Renal pelvis (tissue), 4 donors: ENCODE data around the gene SPATC1L. TPM values are rescaled to one million over a fixed set of nuclear protein-coding genes. Genes with fewer than 3 reads are reported as not detected.

ENCODE experiments used
- DNase-seq: peaks from one replicate; pipeline ENCODE4 v3.0.0-alpha.2; 2013
- polyA plus RNA-seq, 3 donors: library from polyadenylated mRNA; unstranded; fragments of 120-200 nt; gene quantifications; one replicate each; pipeline ENCODE4 v1.2.1, GENCODE V29; 2013; ENCODE audit not compliant: insufficient read length in 3 of 3

The SPATC1L gene
- polyA plus RNA-seq, 3 donors: 12.3 to 18.0 (median 18.0) TPM

DNA sequence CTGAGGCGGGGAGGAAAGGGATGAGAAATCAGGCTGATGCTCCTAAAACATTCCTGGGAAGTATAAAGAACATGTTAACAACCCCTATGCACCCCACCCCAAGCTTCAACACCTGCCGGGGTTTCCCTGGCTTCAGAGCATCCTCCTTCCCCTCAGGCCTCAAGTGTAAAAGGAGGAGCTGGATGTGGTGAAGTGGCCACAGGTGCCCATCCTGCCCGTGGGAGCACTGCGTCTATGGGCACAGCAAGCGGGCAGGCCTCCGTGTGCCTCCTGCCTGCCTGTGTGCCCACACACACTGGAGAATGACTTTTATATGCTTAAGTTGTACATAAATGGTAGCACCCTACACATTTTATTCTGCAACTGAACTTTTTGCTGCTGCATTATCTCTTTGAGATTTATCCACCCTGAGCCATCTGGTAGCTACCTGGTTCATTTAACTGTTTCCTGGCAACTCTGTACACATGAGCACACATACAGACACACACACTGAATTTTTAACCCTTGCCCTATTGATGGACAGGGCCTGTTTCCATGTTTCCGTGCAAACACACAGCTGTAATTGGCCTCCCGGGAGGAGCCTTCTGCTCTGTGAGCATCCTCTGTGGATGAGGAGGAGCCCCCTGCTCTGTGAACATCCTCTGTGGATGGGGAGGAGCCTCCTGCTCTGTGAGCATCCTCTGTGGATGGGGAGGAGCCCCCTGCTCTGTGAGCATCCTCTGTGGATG is 15.4 kb downstream of the SPATC1L start:
- DNase-seq: no peak

DNA sequence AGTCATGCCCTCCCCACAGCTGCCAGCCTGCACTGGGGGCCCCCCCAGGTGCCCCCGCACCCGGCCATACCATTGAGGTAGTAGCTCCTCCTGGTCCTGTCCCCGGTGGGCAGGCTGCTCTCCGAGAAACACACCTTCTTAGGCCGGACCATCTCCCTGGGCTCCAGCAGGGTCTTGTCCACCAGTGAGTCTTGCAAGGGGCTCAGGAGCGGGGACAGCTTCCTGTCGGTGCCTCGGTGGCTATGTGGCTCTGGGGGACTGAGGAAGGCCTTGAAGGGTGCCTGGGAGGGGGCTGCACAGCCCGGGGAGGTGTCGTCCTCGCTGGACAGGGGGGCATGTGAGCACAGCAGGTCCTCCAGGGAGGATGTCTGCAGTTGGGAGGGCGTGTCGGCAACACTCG is 16.0 kb downstream of the SPATC1L start:
- no peak for DNase-seq

DNA sequence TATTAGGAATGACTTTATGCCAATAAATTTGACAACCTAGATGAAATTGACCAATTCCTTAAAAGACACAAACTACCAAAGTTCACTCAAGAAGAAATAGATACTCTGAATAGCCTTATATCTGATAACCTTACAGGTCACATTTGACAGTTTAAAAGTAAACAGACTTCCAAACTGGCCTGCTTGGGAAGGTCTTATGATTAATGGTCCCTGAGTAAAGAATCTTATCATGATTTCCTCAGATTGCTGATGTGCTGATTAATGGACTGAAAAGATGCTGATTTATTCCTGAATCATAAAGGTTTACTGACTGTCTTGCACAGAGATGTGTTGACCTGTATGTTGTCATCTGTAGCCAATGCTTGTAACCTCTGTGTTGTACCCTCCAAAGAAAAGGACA is 19.2 kb downstream of the SPATC1L start:
- no peak for DNase-seq

DNA sequence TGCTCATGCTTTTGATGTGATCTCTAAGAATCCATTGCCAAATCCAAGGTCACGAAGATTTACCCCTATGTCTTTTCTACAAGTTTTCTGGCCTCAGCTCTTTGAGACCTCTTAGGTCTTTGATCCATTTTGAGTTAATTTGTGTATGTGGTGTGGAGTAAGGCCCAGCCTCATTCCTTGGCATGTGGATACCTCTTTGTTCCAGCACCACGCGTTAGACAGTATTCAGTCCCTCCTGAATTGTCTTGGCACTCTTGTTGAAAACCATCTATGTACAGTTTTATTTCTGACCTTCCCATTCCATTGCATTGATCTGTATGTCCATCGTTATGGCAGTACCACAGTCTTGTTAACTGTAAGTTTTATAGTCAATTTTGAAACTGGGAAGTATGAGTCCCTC is 20.9 kb downstream of the SPATC1L start:
- DNase-seq: no peak

- no peak for DNase-seq
These were observed 22.3 kb downstream of the SPATC1L start for GRCh38 chr21:46161633-46162592.

DNA sequence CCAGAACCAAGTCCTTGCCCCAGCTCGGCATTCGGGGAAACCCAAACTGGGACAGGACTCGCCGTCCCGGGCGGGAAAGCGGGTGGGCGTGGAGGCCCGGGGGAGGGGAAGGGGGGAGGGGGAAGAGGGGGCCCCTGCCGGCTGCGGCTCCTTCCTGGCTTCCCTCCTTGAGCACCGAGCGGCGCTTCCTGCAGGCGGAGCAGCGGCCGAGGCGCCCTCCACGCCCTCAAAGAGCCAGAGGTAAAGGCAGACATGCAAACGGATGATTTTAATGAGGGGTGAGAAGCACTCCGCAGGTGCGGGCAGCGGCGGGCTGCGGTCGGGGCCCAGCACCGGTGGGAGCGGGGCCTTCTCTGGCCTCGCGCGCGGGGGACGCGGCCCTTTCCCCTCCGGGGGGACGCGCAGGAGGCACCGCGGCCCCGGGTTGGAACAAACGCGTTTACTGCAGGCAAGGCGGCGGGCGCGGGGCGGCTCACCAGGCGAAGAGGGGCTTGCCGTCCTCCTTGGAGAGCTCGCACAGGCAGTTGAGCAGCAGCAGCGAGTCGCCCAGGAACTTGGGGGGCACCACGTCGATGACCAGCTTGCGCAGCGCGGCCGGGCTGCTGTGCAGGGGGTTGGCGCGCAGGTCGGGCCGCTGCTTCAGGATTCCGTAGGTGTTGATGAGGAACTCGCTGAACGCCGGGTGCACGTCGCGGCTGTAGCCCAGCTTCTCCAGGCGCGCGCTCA is 23.2 kb downstream of the SPATC1L start:
- DNase-seq: no peak

GRCh38 chr21:46160657-46160906 is 23.7 kb downstream of the SPATC1L start:
- DNase-seq: no peak

DNA sequence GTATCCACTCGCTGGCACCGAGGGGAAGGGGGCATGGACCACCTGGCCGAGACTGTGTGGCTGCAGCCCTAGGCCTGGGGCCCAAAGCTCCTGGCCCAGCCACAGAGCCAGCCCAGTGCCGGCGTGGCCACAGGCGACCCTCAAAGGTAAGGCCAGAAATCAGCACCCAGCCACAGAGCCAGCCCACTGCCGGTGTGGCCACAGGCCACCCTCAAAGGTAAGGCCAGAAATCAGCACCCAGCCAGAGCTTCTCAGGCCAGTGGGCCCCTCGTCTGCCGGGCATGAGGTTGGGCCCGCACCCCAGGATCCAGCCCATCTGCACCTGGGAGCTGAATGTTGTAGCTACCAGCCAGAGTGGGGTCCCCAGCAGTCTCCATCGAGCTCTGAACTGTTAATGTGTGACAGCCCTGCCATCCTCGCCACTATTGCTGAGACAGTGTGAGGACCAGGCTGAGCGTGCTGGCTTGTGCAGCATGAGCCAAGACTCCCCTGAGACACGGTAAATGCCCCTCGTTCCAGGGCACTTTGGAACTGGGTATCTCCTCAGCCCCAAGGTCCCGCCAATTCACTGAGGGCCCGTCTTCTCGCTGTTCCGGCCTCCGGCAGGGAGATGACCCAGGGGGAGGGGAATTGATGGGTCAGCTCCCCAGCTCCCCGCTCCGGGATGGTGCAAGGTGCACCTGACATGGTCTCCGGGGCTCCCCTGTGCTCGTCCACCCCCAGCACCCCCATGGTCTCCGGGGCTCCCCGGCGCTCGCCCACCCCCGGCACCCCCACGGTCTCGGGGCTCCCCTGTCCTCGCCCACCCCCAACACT is 24.2 kb downstream of the SPATC1L start:
- DNase-seq: no peak

DNA sequence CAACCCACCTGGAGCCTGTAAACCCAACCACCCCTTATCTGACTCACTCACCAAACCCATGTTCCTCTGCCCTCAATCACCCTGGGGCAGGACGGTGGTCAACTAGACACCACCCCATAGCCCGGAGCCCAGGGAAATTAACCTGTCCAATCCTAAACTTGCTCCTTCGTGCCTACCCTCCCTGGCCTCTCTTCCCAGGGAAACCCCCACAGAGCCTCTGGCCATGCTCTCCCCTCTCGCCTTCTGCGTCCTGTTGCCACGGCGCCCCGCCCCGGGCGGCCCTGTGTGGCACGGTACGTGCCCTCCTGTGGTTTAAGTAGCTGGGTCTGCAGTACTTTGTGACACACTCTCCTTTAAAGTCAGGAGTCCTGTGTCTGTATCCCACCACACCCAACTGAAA is 24.9 kb downstream of the SPATC1L start:
- no peak for DNase-seq

DNA sequence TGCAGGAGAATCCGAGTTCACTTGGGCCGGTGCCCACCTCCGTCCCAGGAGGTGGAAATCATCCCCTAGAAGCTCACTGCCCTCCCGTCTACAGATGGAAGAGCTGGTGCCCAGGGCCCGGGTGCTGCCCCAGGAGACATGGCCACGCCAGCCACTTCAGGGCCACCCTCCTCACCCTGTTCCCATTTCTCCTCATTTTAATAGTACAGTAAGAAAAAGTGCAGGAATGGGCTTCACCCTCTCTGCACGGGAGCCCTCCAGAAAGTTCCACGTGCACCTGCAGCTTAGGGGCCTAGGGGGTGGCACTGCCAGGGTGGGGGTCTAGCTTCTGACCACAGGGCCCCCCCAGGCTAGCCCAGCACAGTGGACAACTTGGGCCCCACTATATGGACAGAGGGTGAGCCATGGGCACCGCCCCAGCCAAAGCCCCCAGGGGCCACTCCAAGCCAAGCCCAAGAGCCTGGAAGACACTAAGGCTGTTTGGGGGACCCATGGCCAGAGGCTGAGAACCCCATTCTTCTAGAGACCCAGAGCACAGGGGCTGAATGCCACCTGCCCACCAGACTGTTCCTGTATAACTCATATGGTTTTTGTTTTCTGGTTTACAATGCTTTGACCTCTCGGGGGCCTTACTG is 25.5 kb downstream of the SPATC1L start:
- DNase-seq: no peak

- DNase-seq: no peak
These were observed 26.2 kb downstream of the SPATC1L start for GRCh38 chr21:46157987-46158451.

- DNase-seq: no peak
These were observed 26.8 kb downstream of the SPATC1L start for GRCh38 chr21:46157396-46157986.

DNA sequence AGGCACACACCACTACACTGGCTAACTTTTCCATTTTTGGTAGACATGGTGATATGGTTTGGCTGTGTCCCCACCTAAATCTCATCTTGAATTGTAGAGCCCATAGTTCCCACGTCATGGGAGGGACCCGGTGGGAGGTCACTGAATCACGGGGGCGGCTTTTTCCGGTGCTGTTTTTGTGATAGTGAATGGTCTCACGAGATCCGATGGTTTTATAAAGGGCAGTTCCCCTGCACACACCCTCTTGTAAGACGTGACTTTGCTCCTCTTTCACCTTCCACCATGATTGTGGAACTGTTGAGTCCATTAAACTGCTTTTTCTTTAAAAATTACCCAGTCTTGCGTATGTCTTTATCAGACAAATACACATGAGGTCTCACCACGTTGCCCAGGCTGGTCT is 27.6 kb downstream of the SPATC1L start:
- no peak for DNase-seq

DNA sequence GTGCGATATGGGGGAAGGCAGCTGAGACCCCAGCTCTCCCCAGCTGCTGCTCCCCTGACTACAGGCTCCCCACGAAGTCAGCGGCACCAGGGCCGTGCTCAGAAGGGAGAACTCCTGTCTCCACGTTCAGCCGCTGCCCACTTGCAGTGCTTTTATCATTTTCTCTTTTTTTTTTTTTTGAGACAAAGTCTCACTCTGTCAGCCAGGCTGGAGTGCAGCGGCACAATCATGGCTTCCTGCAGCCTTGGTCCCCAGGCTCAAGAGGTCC is 27.9 kb downstream of the SPATC1L start:
- DNase-seq: no peak

DNA sequence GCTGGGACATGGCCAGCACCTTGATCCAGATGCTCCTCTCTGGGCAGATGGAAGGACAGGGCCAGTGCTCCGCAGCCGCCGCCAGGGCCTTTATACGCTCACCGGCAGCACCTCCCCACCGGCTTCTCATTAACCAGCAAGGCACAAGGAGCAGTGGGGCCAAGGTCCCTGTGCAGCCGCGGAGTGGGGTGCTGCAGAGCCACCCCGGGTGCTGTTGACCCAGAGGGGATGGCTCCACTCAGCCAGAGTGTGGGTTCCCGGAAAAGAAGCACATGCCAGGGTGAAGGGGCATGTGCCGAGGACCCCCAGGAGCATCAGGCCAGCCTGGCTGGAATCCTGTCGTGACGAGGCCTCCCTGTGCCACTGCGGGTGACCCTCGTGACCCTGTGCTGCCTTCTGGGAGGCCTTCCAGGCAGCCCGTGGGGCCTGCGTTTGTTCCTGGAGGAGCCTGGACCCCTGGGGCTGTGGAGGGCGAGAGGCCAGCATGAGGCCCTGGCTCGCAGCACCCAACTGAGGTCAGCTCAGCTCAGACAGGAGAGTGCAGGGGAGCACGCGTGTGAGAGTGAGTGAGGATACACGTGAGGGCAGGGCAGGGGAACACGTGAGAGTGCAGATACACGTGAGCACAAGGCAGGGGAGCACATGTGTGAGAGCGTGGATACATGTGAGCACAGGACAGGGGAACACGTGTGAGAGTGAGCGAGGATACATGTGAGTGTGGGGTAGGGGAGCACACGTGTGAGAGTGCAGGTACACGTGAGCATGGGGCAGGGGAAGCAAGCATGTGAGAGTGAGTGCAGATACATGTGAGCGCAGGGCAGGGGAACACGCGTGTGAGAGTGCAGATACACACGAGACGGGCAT is 28.5 kb downstream of the SPATC1L start, which contains the start of gene FTCD:
FTCD (minus strand) TSS at position 66 of the 864 bp plus-strand sequence; CDS start at position 10, 56 bp downstream.
- DNase-seq: no peak

DNA sequence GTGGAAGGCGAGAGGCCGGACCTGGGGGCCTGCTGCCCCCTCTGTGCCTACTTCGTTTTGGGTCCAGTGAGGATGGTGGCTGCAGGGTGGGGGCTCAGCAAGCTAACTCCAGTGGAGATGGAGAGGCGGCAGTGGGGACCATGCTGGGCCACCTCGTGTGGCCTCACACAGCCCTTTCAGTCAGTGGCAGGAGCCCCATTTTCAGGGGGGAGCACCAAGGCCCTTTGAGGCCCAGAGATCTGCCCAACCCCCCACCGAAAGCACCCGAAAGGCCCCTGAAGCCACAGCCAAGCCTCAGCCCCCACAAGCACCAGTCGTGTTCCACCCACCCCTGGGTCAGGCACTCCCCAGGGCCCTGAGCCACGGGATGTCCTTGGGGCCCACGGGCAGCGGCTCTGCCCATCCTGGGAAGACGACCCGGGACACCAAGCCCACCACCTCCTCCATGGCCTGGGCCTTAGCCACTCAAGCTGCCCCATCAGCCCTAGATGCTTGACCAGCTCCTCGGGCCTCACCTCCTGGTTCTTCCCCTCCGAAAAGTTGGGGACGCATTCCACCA is 29.2 kb downstream of the SPATC1L start:
- DNase-seq: no peak

DNA sequence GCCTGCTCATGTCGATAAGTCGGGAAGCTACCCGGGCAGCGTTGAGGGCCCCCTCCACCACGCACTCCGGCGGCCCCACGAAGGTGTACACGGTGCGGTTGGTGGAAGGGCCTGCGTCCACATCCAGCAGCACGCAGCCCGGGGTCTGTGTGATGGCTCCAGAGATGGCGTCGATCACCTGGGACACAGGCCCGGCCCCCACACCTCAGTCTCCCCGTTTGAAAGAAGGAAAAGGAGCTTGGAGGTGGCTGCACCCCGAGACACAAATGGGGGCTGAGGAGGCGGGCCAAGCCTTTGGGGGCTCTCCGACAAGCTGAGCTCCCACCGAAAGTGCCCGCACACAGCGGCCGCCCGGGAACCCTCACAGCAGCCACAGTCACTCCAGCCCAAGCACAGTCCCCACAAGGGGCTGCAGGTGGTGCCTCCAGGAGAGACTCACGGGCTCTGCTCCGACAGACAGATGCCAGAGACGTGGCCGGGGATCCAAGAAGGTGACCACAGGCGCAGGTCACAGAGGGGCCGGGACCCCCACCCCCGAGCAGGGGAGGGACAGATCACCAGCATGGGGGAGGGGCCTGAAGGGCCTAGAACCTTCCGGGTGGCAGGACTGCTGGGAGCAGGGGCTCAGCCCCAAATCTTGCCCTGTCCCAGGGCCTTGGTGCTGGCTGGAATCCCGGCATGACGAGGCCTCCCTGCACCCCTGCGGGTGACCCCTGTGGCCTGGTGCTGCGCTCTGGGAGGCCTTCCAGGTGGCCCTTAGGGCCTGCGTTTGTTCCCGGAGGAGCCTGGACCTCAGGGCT is 29.9 kb downstream of the SPATC1L start:
- no peak for DNase-seq

DNA sequence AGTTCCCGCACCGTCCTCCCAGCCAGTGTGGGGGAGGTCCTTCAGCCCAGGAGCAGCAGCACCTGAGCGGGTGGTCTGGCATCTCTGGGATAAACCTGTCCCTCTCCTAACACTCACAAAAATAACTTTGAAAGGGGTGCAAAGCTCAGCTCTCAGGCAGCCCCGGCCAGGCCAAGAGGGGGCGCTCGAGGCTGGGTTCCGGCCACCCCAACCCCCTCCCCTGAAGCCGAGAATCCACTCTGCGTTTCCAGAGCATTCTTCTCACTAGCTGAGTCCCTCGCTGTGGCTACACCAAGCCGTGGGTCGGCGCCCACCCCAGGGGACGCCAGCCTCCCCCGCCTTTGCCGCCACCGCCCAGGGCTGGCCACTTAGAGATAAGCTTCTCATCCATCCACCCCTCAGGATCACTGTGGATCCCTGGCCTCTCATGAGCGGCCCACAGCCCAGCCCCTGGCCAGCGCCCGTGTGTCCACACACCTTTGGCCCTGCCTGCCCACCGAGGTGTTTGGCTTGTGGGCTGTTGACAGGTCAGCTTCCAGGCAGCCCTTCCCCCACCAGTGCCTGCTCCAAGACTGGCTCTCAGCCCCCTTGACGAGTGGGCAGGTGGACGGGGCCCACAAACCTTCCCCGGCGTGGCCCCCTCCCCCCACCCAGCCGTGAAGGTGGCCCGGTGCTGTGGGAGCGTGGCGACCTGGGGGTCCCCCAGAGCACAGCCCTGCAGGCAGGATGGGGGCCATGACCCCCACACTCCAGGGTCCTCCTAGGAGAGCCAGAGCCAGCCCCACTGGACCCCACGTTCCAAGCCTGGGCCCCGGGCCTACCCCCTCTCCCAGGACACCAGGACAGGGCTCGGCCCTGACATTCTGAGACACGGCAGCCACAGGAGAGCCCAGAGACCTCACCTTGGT is 30.8 kb downstream of the SPATC1L start:
- DNase-seq: peak; percentile 56
